ENCODE data around the gene DCST2.

- TF ChIP-seq CTCF (conservative IDR thresholded peaks at IDR 0.05; ENCODE audit: low read depth, low read length) (no peak), EZH2 (IDR thresholded peaks at IDR 0.05; ENCODE audit: low read length, unreplicated experiment) (no peak)
These were observed 3.9 kb downstream of the DCST2 start for GRCh38 chr1:155029513-155030242.

All from PC-3 (cell line).